Trophoblast cell (in vitro differentiated cells and primary cell): Measurements from ENCODE around the gene FNDC3B.

Experiments
- DNase-seq, 2 donors: peaks; one replicate each; pipeline ENCODE4 v3.0.0-alpha.2; 2016
- H2AFZ ChIP-seq: 2 replicates; pipeline ENCODE4 v1.6.1; 2013; ENCODE audit warnings: low read length, moderate library complexity, mild to moderate bottlenecking; ENCODE audit not compliant: insufficient read depth, poor library complexity
- H2AK5ac ChIP-seq: 2 replicates; pipeline ENCODE4 v1.6.1; 2013; ENCODE audit warnings: mild to moderate bottlenecking, low read length
- H2BK120ac ChIP-seq: 2 replicates; pipeline ENCODE4 v1.6.1; 2013; ENCODE audit warnings: low read length, mild to moderate bottlenecking, moderate library complexity; ENCODE audit not compliant: insufficient read depth, poor library complexity
- H2BK12ac ChIP-seq: 2 replicates; pipeline ENCODE4 v1.6.1; 2013; ENCODE audit warnings: mild to moderate bottlenecking, low read length, moderate library complexity
- H2BK5ac ChIP-seq: 2 replicates; pipeline ENCODE4 v1.6.1; 2013; ENCODE audit warnings: low read length, low read depth, moderate library complexity, mild to moderate bottlenecking; ENCODE audit not compliant: poor library complexity
- H3K14ac ChIP-seq: 2 replicates; pipeline ENCODE4 v1.6.1; 2013; ENCODE audit warnings: mild to moderate bottlenecking, low read length
- H3K18ac ChIP-seq: 2 replicates; pipeline ENCODE4 v1.6.1; 2013; ENCODE audit warnings: mild to moderate bottlenecking, low read length
- H3K23ac ChIP-seq: 2 replicates; pipeline ENCODE4 v1.6.1; 2013; ENCODE audit warnings: low read length
- H3K27ac ChIP-seq: 2 replicates; pipeline ENCODE4 v1.5.1; 2013; ENCODE audit warnings: low read depth, mild to moderate bottlenecking, inconsistent platforms, low read length, moderate library complexity
- H3K27me3 ChIP-seq: 2 replicates; pipeline ENCODE4 v1.6.1; 2013; ENCODE audit warnings: inconsistent platforms, mild to moderate bottlenecking, low read length, moderate library complexity; ENCODE audit not compliant: insufficient read depth
- H3K36me3 ChIP-seq, 2 experiments: 1 replicate in 1 of 2; 2 replicates in 1 of 2; pipeline ENCODE4 v1.6.1; 2013; ENCODE audit warnings: low read length in 2 of 2, mild to moderate bottlenecking in 2 of 2, moderate library complexity in 1 of 2; ENCODE audit not compliant: insufficient read depth in 2 of 2, control insufficient read depth in 1 of 2
- H3K4ac ChIP-seq: 2 replicates; pipeline ENCODE4 v1.6.1; 2013; ENCODE audit warnings: low read depth, mild to moderate bottlenecking, low read length, moderate library complexity
- H3K4me1 ChIP-seq, 2 experiments: 1 replicate in 1 of 2; 2 replicates in 1 of 2; pipeline ENCODE4 v1.6.1; 2013; ENCODE audit warnings: low read length in 2 of 2, mild to moderate bottlenecking in 2 of 2, moderate library complexity in 1 of 2; ENCODE audit not compliant: insufficient read depth in 2 of 2, control insufficient read depth in 1 of 2
- H3K4me2 ChIP-seq: 2 replicates; pipeline ENCODE4 v1.6.1; 2013; ENCODE audit warnings: inconsistent platforms, mild to moderate bottlenecking, low read length, moderate library complexity
- H3K4me3 ChIP-seq: 2 replicates; pipeline ENCODE4 v1.5.1; 2013; ENCODE audit warnings: mild to moderate bottlenecking, low read depth, low read length, inconsistent platforms
- H3K79me1 ChIP-seq: one replicate; pipeline ENCODE4 v1.6.1; 2013; ENCODE audit warnings: low read length
- H3K79me2 ChIP-seq: 2 replicates; pipeline ENCODE4 v1.6.1; 2013; ENCODE audit warnings: low read length, mild to moderate bottlenecking; ENCODE audit not compliant: control insufficient read depth, insufficient read depth, poor library complexity
- H3K9ac ChIP-seq: 2 replicates; pipeline ENCODE4 v1.6.1; 2013; ENCODE audit warnings: mild to moderate bottlenecking, low read length
- H3K9me3 ChIP-seq: 2 replicates; pipeline ENCODE4 v1.6.1; 2013; ENCODE audit warnings: low read depth, mild to moderate bottlenecking, control low read depth, inconsistent platforms, low read length; ENCODE audit not compliant: insufficient read depth
- H4K12ac ChIP-seq: 2 replicates; pipeline ENCODE4 v1.6.1; 2013; ENCODE audit warnings: low read depth, mild to moderate bottlenecking, low read length, moderate library complexity
- H4K8ac ChIP-seq: 2 replicates; pipeline ENCODE4 v1.6.1; 2013; ENCODE audit warnings: low read depth, mild to moderate bottlenecking, low read length, moderate library complexity
- H4K91ac ChIP-seq: one replicate; pipeline ENCODE4 v1.6.1; 2013; ENCODE audit warnings: low read depth, mild to moderate bottlenecking, low read length, moderate library complexity
- WGBS: extraction: QIAGEN DNeasy Blood & Tissue Kit; methylation state at CpG from one replicate; pipeline ENCODE4 v1.1.7; 2013; ENCODE audit warnings: missing lambda C conversion rate; ENCODE audit not compliant: insufficient read length, insufficient coverage; ENCODE audit errors: extremely low coverage; 5-methylcytosine and 5-hydroxymethylcytosine counted together

Gene FNDC3B

DNA sequence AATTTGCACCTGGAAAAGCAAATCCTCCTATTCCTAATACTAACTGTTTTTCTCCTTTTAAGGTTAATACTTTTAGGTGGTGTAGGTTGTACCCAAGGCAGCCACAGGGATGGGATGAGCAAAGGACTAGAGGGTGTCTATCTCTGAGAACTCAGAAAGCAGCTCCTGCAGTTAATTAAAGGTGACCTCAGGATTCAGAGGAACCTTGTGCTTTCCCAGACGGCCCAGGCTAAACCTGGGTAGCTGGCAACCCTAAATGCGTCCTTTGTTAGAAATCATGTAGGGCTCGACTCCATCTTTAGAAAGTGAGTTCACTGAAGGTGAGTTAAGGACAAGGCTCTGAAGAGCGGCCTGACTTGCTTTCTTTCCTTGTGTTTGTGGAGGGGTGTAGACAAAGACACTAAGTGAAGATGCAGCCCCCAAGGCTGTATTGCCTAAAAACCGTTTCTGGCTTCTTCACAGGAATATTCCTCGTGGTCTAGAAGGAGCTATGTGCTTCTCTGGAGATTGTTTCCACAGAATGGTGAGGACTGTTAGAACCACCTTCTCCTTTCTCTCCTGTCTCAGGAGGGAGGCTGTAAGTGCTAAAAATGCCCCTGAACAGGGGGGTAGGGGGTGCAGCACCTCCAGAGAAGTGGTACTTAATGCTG is 14.9 kb downstream of the FNDC3B start:
- no peak overlapping the region for H3K4me2 ChIP-seq
- H3K27me3 ChIP-seq = no peaks in the 10 kb centered on the region
- no peak overlapping the region for H3K23ac ChIP-seq
- no peak overlapping the region for H3K27ac ChIP-seq
- no peak overlapping the region for H2AK5ac ChIP-seq
- peaks cover 4% of the 10 kb centered on the region for H3K79me2 ChIP-seq
- peak overlapping the region; percentile 15 for H3K4ac ChIP-seq
- H3K14ac ChIP-seq = no peak overlapping the region
- H3K18ac ChIP-seq = no peak overlapping the region
- no peak overlapping the region for H2BK12ac ChIP-seq
- H3K9ac ChIP-seq = no peak overlapping the region
- H4K12ac ChIP-seq = no peak overlapping the region
- no peak overlapping the region for H4K8ac ChIP-seq
- H3K4me3 ChIP-seq = no peak overlapping the region
- H2BK120ac ChIP-seq = no peak overlapping the region
- H2AFZ ChIP-seq = no peak overlapping the region
- no peaks in the 10 kb centered on the region for H3K79me1 ChIP-seq
- no peak overlapping the region for H4K91ac ChIP-seq
- no CpG with 5 or more reads among the region's 6 CpGs for WGBS
- H3K9me3 ChIP-seq = no peaks in the 10 kb centered on the region
- no peaks in the 10 kb centered on the region for H3K4me1 ChIP-seq
- no peak overlapping the region for H2BK5ac ChIP-seq
- DNase-seq = no peak
- peaks cover 16% of the 10 kb centered on the region in 2 experiments for H3K36me3 ChIP-seq

DNA sequence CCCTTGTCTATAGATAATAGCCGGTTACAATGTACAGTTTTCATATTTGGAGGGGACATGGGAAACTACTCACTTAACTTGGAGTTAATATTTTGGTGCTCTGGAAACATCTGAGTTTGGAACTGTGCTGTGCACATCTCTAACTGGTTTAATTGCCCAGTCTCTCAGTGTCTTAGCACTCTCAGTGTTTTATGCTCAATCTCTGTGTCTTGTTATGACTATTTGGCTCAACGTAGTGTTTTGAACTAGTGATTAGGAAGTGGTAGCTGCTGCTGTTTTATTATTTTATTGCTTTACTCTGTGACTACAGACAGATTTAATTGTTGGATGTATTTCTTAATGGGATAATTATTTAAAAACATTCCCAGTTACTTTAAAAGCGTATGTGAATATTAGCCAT is 17.0 kb downstream of the FNDC3B start:
- no peak overlapping the region for H3K27ac ChIP-seq
- no peak overlapping the region for H2AK5ac ChIP-seq
- no CpG with 5 or more reads among the region's 3 CpGs for WGBS
- H3K4me2 ChIP-seq = no peak overlapping the region
- H3K9me3 ChIP-seq = no peaks in the 10 kb centered on the region
- H4K8ac ChIP-seq = no peak overlapping the region
- H3K79me2 ChIP-seq = peaks cover 4% of the 10 kb centered on the region
- H3K4ac ChIP-seq = peak overlapping the region; percentile 75
- peaks cover 9 to 11% of the 10 kb centered on the region in 2 experiments for H3K36me3 ChIP-seq
- H3K4me3 ChIP-seq = no peak overlapping the region
- no peak for DNase-seq
- no peak overlapping the region for H2BK12ac ChIP-seq
- no peak overlapping the region for H4K12ac ChIP-seq
- no peaks in the 10 kb centered on the region for H3K4me1 ChIP-seq
- H2AFZ ChIP-seq = no peak overlapping the region
- no peak overlapping the region for H3K9ac ChIP-seq
- no peak overlapping the region for H3K18ac ChIP-seq
- H3K79me1 ChIP-seq = no peaks in the 10 kb centered on the region
- H3K23ac ChIP-seq = no peak overlapping the region
- no peak overlapping the region for H4K91ac ChIP-seq
- H3K14ac ChIP-seq = no peak overlapping the region
- H2BK120ac ChIP-seq = no peak overlapping the region
- no peak overlapping the region for H2BK5ac ChIP-seq
- H3K27me3 ChIP-seq = no peaks in the 10 kb centered on the region

DNA sequence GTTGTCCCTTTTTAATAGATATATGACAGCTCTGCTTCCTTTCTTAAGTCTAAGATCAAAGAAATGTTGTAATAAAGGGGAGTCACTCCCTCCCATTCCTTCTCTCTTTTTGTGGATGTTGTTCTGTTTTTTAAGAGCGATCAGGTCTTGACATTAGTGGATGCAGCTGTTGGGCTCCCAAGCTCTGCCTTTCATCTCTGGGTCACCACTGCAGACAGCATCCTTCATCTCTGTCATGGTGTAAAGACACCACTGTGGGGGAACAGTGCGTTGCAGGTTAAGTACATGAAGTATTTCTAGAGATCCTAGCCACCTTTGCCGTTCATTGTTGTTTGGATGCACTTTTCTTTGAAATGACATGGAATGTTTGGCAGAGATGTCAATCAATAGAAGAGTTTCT is 17.7 kb downstream of the FNDC3B start:
- Histone ChIP-seq H3K18ac (no peak overlapping the region), H3K4me3 (no peak overlapping the region), H3K14ac (no peak overlapping the region), H2BK5ac (no peak overlapping the region), H2AK5ac (no peak overlapping the region), H3K4me2 (no peak overlapping the region), H3K9me3 (no peaks in the 10 kb centered on the region), H2BK12ac (no peak overlapping the region), H3K27ac (no peak overlapping the region), H4K91ac (no peak overlapping the region), H4K12ac (no peak overlapping the region), H2BK120ac (no peak overlapping the region), H3K79me2 (peaks cover 4% of the 10 kb centered on the region), H3K27me3 (no peaks in the 10 kb centered on the region), H3K79me1 (no peaks in the 10 kb centered on the region), H2AFZ (no peak overlapping the region), H3K9ac (no peak overlapping the region), H3K36me3 (peaks cover 9 to 10% of the 10 kb centered on the region in 2 experiments), H3K4me1 (no peaks in the 10 kb centered on the region), H3K23ac (no peak overlapping the region), H3K4ac (no peak overlapping the region), H4K8ac (no peak overlapping the region)
- DNase-seq = no peak
- WGBS = no CpG with 5 or more reads among the region's 3 CpGs

DNA sequence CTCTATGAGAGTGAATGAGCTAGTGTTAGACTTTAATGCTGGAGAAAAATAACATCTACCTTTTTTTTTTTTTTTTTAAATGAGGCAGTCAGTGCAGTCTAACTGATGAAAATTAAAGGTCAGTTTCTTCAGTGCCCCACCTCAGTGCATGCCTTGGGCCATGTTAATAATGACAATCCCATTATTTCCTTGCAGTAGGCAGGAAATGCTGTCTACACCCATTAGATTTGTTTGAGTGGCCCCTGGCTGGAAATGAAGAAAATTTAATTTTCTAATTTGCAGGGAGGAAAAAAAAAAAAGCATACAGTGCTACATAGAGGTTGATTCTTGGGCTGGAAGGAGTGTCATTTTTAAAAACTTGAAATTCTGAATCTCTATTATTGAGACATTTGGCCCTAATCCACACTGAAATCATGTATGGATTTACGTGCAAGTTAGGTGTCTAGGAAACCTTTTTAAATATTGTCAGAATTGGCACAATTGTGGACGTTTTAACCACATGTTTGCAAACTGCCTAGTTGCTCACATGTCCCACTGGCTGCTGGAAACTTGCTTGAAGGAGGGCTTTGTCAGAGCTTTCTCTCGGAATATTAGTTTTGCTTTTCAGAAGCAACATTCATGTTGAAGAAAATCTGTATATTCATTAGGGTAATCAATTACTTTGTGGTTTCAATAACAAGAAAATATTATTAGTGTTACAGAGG is 18.4 kb downstream of the FNDC3B start:
- Histone ChIP-seq H3K14ac (no peak overlapping the region), H3K4me3 (no peak overlapping the region), H4K91ac (no peak overlapping the region), H3K4me2 (no peak overlapping the region), H3K18ac (no peak overlapping the region), H3K4me1 (no peaks in the 10 kb centered on the region), H2BK5ac (no peak overlapping the region), H3K9ac (no peak overlapping the region), H3K23ac (no peak overlapping the region), H3K79me1 (no peaks in the 10 kb centered on the region), H3K9me3 (no peaks in the 10 kb centered on the region), H2BK120ac (no peak overlapping the region), H2BK12ac (no peak overlapping the region), H3K27me3 (no peaks in the 10 kb centered on the region), H3K36me3 (peaks cover 9 to 11% of the 10 kb centered on the region in 2 experiments), H3K4ac (no peak overlapping the region), H3K27ac (no peak overlapping the region), H2AK5ac (no peak overlapping the region), H3K79me2 (peaks cover 4% of the 10 kb centered on the region), H2AFZ (no peak overlapping the region), H4K12ac (no peak overlapping the region), H4K8ac (no peak overlapping the region)
- no CpG with 5 or more reads among the region's 3 CpGs for WGBS
- no peak for DNase-seq
